SU-DHL-6 (cell line): ENCODE data around the gene SOCS3.

Source experiments
- CTCF ChIP-seq: fragments of 200-600 bp; sonication (generic); IDR thresholded peaks from one replicate; pipeline ENCODE4 v1.5.1; 2017; ENCODE audit warnings: antibody characterized with exemption, mild to moderate bottlenecking, low read length, moderate library complexity; ENCODE audit not compliant: insufficient read depth, poor library complexity, severe bottlenecking
- EZH2phosphoT487 ChIP-seq: fragments of 200-600 bp; sonication (generic), shearing (Covaris generic); conservative IDR thresholded peaks from 2 replicates; pipeline ENCODE4 v1.6.1; 2018; ENCODE audit warnings: mild to moderate bottlenecking, antibody characterized with exemption, low read length, moderate library complexity, mixed read lengths

GRCh38 chr17:78306913-78307312 lies 53.0 kb downstream of the SOCS3 start:
- TF ChIP-seq CTCF (no peak), EZH2phosphoT487 (no peak)
